Pons (tissue), 1 donor: ENCODE data around the gene PLIN4.

ENCODE experiments used
- DNase-seq: peaks from one replicate; pipeline ENCODE4 v3.0.0-alpha.2; 2016; ENCODE audit warnings: low spot score

Gene PLIN4, protein sequence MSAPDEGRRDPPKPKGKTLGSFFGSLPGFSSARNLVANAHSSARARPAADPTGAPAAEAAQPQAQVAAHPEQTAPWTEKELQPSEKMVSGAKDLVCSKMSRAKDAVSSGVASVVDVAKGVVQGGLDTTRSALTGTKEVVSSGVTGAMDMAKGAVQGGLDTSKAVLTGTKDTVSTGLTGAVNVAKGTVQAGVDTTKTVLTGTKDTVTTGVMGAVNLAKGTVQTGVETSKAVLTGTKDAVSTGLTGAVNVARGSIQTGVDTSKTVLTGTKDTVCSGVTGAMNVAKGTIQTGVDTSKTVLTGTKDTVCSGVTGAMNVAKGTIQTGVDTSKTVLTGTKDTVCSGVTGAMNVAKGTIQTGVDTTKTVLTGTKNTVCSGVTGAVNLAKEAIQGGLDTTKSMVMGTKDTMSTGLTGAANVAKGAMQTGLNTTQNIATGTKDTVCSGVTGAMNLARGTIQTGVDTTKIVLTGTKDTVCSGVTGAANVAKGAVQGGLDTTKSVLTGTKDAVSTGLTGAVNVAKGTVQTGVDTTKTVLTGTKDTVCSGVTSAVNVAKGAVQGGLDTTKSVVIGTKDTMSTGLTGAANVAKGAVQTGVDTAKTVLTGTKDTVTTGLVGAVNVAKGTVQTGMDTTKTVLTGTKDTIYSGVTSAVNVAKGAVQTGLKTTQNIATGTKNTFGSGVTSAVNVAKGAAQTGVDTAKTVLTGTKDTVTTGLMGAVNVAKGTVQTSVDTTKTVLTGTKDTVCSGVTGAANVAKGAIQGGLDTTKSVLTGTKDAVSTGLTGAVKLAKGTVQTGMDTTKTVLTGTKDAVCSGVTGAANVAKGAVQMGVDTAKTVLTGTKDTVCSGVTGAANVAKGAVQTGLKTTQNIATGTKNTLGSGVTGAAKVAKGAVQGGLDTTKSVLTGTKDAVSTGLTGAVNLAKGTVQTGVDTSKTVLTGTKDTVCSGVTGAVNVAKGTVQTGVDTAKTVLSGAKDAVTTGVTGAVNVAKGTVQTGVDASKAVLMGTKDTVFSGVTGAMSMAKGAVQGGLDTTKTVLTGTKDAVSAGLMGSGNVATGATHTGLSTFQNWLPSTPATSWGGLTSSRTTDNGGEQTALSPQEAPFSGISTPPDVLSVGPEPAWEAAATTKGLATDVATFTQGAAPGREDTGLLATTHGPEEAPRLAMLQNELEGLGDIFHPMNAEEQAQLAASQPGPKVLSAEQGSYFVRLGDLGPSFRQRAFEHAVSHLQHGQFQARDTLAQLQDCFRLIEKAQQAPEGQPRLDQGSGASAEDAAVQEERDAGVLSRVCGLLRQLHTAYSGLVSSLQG (N-terminal part only)

DNA sequence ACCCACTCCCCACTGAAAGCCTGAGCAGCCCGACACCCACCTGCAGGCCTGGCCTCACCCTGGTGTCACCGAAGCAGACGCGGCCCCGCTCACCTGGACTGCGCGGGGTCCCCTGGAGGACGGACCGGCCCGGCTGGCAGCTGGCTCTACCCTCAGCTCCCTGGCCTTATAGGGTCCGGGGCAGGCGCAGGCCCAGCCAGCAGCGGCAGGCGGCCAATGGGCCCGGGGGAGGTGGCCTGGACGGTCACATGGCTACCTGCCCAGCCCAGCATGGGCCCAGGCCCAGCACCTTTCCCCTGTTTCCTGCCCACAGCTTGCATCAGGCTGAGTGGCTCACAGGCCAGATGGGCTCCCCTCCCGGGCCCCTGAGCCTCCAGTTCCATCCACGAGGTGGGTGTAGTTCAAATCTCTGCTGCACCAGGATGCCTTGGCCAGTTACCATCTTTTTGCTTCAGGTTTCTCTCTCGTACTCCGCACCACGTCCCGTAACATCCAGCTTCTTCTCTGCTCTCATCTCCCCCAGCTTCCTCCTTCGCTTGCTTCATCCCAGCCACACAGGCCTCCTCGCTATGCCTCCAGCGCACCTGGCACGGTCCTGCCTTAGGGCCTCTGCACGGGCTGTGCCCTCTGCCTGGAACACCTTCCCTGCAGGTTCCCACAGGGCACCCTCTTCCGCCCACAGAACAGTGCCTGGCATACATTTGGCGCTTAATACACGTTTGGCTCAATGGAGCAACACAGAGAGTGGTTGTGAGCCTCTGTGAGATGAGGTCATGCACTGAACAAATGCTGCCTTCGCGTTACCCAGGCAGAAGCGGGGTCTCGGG is at the start of gene PLIN4:
Gene PLIN4 (minus strand): TSS at position 142 of the 827 bp plus-strand sequence. CDS start 214 bp downstream, outside the sequence.
- DNase-seq: peak; percentile 16

DNA sequence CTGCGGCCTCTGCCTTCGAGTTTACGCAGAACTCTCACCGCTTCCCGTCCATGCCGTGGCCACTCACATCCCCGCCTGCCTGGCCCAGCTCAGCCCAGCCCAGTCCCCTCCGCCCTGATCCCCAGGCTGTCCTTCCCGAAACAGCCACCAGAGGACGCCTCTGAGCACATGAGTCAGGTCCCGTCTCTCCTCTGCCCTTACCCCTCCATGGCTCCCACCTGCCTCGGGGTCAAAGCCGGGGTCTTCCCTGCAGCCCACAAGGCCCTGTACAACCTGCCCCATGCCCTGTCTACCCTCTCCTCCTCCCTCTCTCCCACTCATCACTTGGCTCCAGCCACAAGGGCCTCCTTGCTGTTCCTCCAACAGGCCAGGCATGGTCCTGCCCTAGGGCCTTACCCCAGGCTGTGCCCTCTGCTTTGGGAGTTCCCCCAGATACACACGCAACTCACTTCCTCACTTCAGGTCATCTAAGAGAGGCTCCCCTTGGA is 49.3 kb upstream of the PLIN4 start:
- DNase-seq: no peak

DNA sequence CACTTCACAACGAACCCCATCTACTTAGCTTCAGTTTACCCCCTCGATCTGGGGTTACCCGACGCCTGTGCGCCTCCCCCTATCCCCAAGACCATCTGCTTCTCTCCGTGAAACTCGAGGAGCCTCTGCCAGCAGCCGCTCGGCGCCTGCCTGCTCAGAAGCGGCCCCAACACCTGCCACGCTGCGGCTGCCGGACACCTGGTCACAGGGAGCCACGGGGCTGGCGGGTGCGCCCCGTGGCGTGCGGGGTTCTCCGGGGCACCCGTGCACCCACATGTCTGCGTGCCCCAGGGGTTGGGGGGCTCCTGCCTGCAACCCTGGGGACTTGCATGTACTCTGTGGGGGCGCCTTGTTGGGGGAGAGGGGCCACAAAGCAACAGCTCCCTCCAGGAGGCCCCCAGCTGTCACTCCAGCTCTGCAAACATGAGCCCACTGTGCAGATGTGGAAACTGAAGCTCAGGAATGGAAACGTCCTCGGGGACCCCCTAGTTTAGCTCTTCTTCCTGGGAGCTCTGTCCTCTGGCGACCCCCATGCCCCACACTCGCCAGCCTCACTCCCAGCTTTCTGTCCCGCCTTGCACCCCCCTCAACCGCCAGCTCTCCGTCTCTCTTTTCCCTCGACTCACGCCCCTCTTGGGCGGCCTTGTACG is 48.2 kb upstream of the PLIN4 start:
- no peak for DNase-seq

DNA sequence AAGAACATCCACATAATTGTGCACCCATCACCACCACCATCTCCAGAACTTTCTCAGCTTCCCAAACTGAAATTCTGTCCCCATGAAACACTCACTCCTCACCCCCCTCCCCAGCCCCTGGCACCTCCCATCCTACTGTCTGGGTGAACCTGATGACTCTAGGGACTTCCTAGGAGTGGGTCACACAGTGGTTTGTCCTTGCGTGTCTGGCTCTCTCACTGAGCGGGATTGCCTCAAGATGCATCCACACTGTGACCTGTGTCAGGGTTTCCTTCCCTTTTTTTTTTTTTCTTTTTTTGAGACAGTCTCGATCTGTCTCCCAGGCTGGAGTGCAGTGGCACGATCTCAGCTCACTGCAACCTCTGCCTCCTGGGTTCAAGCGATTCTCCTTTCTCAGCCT is 45.3 kb upstream of the PLIN4 start:
- peak; percentile 9 for DNase-seq

DNA sequence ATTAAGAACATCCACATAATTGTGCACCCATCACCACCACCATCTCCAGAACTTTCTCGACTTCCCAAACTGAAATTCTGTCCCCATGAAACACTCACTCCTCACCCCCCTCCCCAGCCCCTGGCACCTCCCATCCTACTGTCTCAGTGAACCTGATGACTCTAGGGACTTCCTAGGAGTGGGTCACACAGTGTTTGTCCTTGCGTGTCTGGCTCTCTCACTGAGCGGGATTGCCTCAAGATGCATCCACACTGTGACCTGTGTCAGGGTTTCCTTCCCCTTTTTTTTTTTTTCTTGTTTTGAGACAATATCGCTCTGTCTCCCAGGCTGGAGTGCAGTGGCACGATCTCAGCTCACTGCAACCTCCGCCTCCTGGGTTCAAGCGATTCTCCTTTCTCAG is 43.8 kb upstream of the PLIN4 start:
- DNase-seq: peak; percentile 22

DNA sequence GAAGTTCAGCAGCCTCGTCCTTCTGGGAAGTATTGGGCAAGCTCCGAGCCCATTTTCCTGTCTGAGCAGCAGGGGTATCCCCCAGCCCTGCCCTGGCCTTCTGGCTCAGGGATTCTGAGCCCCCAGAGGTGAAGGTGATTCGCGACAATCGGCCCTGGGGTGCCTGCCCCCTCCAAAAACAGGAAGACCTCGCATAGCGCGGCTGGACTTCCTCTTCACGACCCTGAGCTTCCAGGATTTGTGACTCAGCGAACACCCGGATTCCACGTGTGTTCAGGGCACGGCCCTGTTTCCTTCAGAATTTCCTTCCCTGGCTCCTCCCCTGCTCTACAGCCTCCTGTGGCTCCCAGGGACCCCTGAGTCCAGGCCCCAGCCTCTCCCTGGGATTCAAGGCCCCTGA is 41.3 kb upstream of the PLIN4 start, which contains the start of gene SEMA6B:
Gene SEMA6B (minus strand): TSS at position 116 of the 400 bp plus-strand sequence. CDS start 1,227 bp downstream, outside the sequence.
- peak; percentile 55 for DNase-seq

DNA sequence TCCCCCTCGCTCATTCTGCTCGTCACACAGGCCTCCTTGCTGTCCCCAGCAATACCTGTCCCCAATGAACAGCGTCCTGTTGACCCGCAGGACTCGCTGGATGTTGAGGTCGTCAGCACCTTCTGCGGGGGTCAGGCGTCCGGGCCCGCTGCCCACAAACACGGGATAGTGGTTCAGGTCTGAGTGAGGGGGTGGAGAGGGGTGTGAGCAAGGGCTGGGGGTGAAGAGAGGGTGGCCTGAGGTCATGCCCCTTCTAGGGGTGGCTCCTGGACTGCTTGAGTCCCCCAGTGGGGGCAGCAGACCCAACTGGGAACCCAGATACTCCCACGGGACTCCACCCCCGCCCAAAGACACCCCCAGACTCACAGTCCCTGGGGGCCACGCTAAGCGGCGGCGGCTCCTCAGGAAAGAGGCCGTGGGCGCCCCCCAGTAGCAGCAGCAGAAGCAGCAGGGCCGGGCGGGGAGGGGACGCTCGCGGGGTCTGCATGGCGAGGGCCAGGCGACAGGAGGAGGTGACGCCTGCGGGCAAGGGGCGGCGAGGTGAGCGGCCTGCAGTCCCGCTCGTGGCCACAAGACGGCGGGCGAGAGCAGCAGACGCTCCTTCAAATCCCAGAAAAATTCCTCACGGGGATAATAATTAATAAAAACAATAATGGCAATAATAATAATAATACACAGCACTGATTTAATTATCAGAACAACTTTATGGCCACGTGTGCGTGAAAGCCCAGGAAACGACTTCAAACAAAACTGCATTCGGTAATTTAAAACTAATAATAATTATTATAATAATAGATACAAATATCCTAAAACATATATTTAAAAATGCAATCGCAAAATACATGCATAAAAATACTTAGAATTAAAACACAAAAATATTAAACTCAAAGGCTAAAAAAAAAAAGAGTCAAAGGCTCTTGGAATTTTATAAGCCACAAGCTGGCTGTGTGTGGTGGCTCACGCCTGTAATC is 40.0 kb upstream of the PLIN4 start:
- DNase-seq: no peak

DNA sequence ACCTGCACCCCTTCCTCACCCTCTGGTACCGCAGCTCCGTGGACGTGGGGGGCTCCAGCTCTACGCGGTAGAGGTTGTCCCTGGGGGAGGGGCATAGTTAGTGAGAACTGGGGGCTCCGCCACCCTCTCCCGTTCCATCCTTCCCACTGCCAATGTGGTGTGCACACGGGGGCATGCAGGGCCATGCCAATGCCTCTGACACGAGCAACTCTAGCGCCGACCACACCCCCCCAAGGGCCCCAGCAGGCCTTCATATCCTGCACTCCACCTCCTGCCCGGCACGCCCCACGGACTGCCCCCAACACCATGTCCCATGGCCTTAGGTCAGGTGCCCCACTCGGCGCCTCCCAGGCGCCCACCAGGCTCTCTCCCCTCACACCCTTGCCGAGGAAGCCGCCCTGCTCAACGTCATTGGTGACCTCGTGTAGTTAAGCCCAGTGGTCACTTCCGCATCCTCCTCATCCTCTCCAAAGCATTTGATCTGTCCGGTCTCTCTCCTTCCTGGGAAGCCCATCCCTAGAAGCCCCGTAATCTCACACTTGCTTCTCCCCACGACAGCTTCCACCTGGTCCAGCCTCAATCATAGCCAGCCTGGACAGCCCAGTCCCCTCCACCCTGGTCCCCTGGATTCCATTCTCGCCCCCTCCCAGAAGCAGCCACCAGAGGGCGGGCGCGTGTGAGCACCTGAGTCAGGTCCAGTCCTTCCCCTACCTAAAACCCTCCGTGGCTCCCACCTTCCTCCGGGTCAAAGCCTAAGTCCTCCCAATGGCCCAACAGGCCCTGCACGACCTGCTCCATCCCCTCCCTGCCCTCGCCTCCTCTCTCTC is 39.1 kb upstream of the PLIN4 start:
- no peak for DNase-seq

DNA sequence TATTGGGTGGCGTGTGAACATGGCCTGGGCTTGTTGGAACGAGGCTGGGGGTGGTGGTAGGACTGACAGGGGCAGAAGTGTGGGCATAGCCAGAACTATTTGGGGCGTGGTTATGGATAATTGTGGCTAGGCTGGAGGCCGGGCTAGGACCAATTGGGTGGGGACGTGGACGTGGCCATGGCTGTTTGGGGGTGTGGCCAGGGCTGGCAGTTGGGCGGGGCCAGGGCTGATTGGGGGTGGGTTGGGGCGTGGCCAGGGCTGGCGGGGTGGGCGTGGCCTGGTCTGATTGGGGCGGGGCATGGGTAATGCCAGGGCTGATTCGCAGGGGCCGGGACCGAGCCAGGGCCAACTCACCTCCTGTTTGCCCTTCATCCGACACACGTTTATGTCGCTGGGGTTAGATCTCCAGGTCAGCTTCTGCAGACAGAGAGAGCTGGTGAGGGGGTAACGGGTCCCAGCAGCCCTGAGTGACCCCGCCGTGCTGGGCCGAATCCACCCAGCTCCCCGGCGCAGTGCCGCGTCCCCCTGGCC is 38.4 kb upstream of the PLIN4 start:
- DNase-seq: no peak

DNA sequence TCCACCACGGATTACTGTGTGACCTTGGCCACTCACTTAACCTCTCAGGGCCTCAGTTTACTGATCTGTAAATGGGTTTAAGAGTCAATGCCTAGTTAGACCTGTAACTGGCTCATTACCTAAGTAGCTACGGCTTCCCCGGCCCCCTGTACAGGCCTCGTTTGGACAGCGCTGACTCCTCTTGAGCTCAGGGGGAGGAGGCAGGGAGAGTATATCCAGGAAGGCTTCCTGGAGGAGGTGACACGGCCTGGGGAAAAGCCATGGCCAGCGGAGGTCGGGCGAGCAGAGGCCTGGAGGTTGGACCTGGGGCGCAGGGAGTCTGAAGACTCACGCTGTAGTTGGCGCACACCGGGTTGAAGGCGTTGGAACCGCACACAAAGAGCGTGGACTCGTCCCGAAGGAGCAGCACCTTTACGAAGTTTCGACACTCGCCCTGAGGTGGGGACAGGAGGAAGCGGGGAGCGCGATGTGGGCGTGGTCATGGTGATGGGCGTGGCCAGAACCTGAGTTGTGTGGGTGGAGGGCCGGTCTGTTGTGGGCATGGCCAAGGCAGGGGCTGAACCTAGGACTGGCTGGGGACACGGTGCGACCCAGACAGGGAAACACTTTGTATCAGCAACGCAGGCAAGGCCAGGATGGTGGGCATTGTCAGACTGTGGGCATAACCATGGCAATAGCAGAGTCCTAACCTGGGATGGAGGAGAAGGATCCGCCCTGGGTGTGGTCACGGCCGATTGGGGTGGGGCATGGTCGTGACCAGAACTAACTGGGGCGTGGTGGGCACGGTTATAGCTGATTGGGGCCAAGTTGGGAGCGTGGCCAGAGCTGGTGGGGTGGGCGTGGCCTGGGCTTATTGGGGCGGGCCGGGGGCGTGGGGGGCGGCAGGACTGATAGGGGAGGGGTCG is 37.6 kb upstream of the PLIN4 start:
- no peak for DNase-seq

DNA sequence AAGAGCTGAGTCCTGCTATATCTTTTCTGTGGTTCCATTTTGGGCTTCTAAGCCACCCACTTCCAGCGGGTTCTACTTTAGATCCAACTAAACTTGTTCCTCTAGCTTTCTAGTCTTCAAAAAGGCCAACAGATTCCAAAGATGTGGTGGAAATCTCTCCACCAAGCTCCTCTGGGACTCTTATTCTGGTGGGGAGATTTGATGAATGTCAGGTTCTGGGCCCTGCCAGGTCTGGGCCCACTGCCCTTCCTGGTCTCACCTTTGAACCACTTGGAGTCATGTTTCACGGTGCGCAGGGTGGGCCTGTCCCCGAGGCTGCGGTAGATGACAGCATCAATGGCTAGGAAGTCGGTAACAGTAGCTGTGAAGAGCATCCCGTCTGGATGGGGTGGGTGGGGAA is 36.4 kb upstream of the PLIN4 start:
- DNase-seq: no peak

DNA sequence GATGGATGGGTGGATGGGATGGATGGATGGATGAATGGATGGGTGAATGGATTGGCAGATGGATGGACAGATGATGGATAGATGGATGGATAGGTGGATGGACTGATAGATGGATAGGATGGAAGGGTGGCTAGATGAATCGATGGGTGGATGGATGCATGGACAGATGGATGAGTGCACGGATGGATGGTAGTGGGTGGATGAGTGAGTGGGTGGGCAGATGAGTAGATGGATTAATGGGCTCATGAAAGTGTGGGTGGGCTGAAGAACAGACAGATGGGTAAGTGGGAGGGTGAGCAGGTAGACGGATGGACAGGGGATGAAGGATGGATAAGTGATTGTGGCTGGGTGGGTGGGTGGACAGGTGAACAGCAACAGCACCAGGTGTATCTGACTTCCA is 35.5 kb upstream of the PLIN4 start:
- DNase-seq: no peak

DNA sequence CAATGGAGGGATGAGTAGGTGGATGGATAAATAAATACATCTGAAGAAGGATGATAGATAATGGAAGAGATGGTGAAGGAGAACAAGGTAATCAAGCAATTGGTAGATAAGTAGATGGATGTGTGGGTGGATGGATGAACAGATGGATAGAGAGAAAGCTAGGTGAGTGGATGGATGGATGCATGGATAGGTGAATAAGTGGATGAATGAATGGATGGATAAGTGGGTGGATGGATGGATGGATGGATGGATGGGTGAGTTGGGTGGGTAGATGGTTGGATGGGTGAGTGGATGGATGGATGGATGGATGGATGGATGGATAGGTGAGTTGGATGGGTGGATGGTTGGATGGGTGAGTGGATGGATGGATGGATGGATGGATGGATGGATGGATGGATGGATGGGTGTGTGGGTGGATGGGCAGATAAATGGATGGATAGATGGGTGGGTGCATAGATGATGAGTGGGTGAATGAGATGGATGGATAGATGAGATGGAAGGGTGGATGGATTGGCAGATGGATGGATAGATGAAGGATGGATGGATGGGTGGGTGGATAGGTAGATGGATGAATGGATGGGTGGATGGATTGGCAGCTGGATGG is 34.9 kb upstream of the PLIN4 start:
- DNase-seq: no peak

DNA sequence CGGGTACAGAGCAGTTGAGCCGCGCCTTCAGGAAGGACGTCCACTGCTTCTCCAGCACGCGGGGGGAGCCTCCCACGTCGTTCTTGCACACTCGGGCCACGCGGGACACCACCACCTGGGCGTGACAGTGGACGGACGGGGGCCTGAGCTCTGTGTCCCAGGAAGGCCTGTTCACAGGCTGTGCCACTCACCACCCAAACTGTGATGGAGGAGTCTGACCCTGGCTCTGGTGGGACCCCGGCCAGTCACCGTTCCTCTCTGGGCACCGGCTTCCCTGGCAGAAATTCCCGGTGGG is 34.2 kb upstream of the PLIN4 start:
- no peak for DNase-seq

DNA sequence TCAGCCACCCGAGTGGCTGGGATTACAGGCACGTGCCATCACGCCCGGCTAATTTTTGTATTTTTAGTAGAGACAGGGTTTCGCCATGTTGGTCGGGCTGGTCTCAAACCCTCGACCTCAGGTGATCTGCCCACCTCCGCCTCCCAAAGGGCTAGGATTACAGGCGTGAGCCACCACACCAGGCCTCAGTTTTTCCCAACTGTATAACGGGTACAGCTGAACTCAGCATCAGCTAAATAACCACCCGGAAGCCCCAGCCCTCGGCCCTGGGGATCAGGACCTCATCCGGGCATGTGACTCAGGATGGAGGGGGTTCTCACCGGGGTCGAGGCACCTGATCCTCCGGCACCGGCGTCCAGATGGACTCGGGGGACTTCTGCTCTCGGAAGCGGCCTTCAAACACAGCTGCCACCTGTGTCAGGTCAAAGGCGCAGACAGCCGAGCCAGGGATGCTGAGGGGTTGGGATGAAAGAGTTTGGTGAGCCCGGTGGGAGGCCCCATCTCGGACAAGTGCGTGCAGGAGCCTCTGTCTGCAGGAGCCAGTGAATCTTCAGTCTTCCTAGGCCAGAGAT is 32.3 kb upstream of the PLIN4 start:
- DNase-seq: no peak

DNA sequence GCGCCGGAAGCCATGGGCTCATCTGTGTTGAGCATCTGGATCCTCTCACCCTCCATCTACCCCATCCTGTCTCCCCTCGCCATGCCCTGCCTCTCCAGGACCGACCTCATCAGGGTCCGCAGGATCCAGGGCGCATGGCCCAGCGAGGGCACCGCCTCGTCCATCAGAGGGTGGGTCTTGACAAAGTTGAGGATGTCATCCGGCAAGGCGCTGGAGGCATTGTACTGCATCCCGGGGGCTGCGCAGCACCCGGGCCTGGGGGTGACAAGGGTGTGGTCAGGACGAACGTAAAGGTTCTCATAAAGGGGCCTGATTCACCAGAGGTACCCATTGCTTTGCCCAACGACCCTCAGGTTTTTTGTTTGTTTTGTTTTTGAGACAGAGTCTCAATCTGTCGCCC is 31.7 kb upstream of the PLIN4 start:
- DNase-seq: no peak

DNA sequence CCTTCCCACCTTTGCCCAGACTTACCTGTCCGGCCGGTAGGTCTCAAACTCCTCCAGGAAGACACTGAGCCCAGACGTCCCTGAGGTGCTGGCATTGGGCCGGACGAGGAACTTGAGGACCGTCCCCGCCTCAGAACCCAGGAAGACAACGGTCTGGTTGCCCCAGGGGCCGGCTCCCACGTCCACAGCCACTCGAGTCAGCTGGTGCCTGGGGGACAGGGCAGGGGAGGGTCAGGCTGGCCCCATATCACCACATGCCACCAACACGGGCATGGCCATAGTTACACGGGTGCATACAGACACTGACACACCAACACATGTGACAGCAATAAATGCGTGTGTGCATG is 29.9 kb upstream of the PLIN4 start:
- DNase-seq: no peak
